ENCODE results near the gene VCAM1. TPM values are rescaled to one million over a fixed set of nuclear protein-coding genes. Genes with fewer than 3 reads are reported as not detected.

The VCAM1 gene
- total RNA-seq, 1 donor: 382 TPM

- Histone ChIP-seq H3K4me3 (ENCODE audit: insufficient read depth, low read length) (no peak overlapping the region), H3K9me3 (ENCODE audit: low read depth, low read length) (no peaks in the 10 kb centered on the region), H3K79me2 (ENCODE audit: insufficient read depth, low read length) (no peaks in the 10 kb centered on the region), H3K36me3 (ENCODE audit: insufficient read depth, low read length) (no peaks in the 10 kb centered on the region), H2AFZ (ENCODE audit: low read length) (no peak overlapping the region), H4K20me1 (ENCODE audit: insufficient read depth, low read length) (no peaks in the 10 kb centered on the region), H3K27ac (ENCODE audit: low read depth, low read length) (no peak overlapping the region), H3K4me2 (ENCODE audit: insufficient read depth, low read length) (no peak overlapping the region), H3K4me1 (ENCODE audit: insufficient read depth, low read length) (no peaks in the 10 kb centered on the region), H3K27me3 (ENCODE audit: insufficient read depth, low read length) (no peaks in the 10 kb centered on the region)
- TF ChIP-seq, protein P1, sequence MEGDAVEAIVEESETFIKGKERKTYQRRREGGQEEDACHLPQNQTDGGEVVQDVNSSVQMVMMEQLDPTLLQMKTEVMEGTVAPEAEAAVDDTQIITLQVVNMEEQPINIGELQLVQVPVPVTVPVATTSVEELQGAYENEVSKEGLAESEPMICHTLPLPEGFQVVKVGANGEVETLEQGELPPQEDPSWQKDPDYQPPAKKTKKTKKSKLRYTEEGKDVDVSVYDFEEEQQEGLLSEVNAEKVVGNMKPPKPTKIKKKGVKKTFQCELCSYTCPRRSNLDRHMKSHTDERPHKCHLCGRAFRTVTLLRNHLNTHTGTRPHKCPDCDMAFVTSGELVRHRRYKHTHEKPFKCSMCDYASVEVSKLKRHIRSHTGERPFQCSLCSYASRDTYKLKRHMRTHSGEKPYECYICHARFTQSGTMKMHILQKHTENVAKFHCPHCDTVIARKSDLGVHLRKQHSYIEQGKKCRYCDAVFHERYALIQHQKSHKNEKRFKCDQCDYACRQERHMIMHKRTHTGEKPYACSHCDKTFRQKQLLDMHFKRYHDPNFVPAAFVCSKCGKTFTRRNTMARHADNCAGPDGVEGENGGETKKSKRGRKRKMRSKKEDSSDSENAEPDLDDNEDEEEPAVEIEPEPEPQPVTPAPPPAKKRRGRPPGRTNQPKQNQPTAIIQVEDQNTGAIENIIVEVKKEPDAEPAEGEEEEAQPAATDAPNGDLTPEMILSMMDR (IDR thresholded peaks at IDR 0.05; ENCODE audit: extremely low read depth, low read depth, low read length): no peak
- no peak for DNase-seq (ENCODE audit: insufficient read length, low spot score, missing footprints)
These were observed 38.4 kb downstream of the VCAM1 start for GRCh38 chr1:100757946-100758345.

DNA sequence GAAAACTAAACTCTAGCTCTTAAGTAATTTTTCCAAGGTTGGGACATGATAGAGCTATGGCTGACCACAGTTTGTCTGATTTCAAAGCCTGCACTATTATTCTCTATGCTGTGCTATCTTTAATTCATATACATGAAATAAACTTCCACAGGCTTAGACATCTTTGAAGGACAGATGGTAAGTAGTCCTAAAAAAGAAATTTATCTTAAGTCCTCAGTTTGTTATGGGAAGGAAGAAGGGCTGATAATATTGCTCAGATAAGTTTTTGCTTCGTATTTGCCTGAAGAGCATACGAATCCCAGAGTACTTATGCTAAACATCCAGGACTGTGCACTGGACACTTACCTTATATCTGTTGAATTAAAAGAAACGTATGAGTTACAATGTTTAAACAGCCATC, 39.6 kb downstream of the VCAM1 start:
- TF ChIP-seq, protein P1 (IDR thresholded peaks at IDR 0.05; ENCODE audit: extremely low read depth, low read depth, low read length): no peak
- Histone ChIP-seq H3K9me3 (ENCODE audit: low read depth, low read length) (no peaks in the 10 kb centered on the region), H2AFZ (ENCODE audit: low read length) (no peak overlapping the region), H4K20me1 (ENCODE audit: insufficient read depth, low read length) (no peaks in the 10 kb centered on the region), H3K4me1 (ENCODE audit: insufficient read depth, low read length) (no peaks in the 10 kb centered on the region), H3K27me3 (ENCODE audit: insufficient read depth, low read length) (no peaks in the 10 kb centered on the region), H3K36me3 (ENCODE audit: insufficient read depth, low read length) (no peaks in the 10 kb centered on the region), H3K27ac (ENCODE audit: low read depth, low read length) (no peak overlapping the region), H3K4me2 (ENCODE audit: insufficient read depth, low read length) (no peak overlapping the region), H3K4me3 (ENCODE audit: insufficient read depth, low read length) (no peak overlapping the region), H3K79me2 (ENCODE audit: insufficient read depth, low read length) (no peaks in the 10 kb centered on the region)
- no peak for DNase-seq (ENCODE audit: insufficient read length, low spot score, missing footprints)

DNA sequence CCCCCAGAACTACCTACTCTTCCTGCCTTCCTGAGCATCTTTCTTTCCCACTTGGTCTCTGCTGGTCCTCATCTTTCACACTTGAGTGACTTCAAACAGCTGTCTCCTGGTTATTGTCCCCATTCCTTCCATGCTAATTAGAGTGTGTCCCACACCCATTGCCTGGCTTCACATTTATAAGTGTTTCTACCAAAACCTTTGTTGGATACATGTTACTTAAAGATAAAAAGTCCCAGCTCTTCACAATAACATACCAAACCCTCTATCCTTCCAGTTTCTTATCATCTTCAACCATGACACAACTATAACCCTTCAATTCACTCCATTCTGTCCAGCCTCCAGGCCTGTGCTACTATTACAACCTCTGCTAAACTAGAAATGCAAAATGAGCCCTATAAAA, 41.0 kb downstream of the VCAM1 start:
- Histone ChIP-seq H3K4me1 (ENCODE audit: insufficient read depth, low read length) (no peaks in the 10 kb centered on the region), H3K36me3 (ENCODE audit: insufficient read depth, low read length) (no peaks in the 10 kb centered on the region), H3K4me3 (ENCODE audit: insufficient read depth, low read length) (no peak overlapping the region), H3K79me2 (ENCODE audit: insufficient read depth, low read length) (no peaks in the 10 kb centered on the region), H3K4me2 (ENCODE audit: insufficient read depth, low read length) (no peak overlapping the region), H3K27ac (ENCODE audit: low read depth, low read length) (no peak overlapping the region), H3K9me3 (ENCODE audit: low read depth, low read length) (no peaks in the 10 kb centered on the region), H2AFZ (ENCODE audit: low read length) (no peak overlapping the region), H3K27me3 (ENCODE audit: insufficient read depth, low read length) (no peaks in the 10 kb centered on the region), H4K20me1 (ENCODE audit: insufficient read depth, low read length) (no peaks in the 10 kb centered on the region)
- TF ChIP-seq, protein P1 (IDR thresholded peaks at IDR 0.05; ENCODE audit: extremely low read depth, low read depth, low read length): no peak
- DNase-seq (ENCODE audit: insufficient read length, low spot score, missing footprints): no peak

- H3K79me2 ChIP-seq (ENCODE audit: insufficient read depth, low read length): no peaks in the 10 kb centered on the region
These were observed 42.9 kb downstream of the VCAM1 start for GRCh38 chr1:100762461-100762860.

More at GRCh38 chr1:100762461-100762860, 42.9 kb downstream of the VCAM1 start:
- no peak overlapping the region for H3K27ac ChIP-seq (ENCODE audit: low read depth, low read length)
- H3K4me1 ChIP-seq (ENCODE audit: insufficient read depth, low read length): no peaks in the 10 kb centered on the region
- no peak overlapping the region for H3K4me3 ChIP-seq (ENCODE audit: insufficient read depth, low read length)
- no peak overlapping the region for H2AFZ ChIP-seq (ENCODE audit: low read length)
- TF ChIP-seq, protein P1 (IDR thresholded peaks at IDR 0.05; ENCODE audit: extremely low read depth, low read depth, low read length): no peak
- H3K27me3 ChIP-seq (ENCODE audit: insufficient read depth, low read length): no peaks in the 10 kb centered on the region
- no peak overlapping the region for H3K4me2 ChIP-seq (ENCODE audit: insufficient read depth, low read length)
- H3K9me3 ChIP-seq (ENCODE audit: low read depth, low read length): no peaks in the 10 kb centered on the region
- no peaks in the 10 kb centered on the region for H3K36me3 ChIP-seq (ENCODE audit: insufficient read depth, low read length)
- no peaks in the 10 kb centered on the region for H4K20me1 ChIP-seq (ENCODE audit: insufficient read depth, low read length)
- no peak for DNase-seq (ENCODE audit: insufficient read length, low spot score, missing footprints)
